HepG2 (cell line): ENCODE measurements around the gene PRPSAP1.

Source experiments
- FOXA1 ChIP-seq, 2 experiments: fragments of 450-650 bp in 1 of 2; sonication (generic) in 1 of 2; formaldehyde crosslinking in 1 of 2; IDR thresholded peaks; 2 replicates each; pipeline versions ENCODE4 v1.4.0 to v1.6.1; 2016 to 2020; ENCODE audit warnings: missing genetic modification reagents in 1 of 2
- MBD4 ChIP-seq: IDR thresholded peaks from 2 replicates; pipeline ENCODE4 v1.6.1; 2012; ENCODE audit warnings: low read length, inconsistent platforms, borderline replicate concordance
- MED1 ChIP-seq: sonication (generic); formaldehyde crosslinking; IDR thresholded peaks from 2 replicates; pipeline ENCODE4 v1.4.0; 2020; ENCODE audit warnings: missing genetic modification reagents
- NBN ChIP-seq: fragments of 450-650 bp; conservative IDR thresholded peaks from 2 replicates; pipeline ENCODE4 v1.6.1; 2017
- NR2F1 ChIP-seq, 2 experiments: fragments of 450-650 bp in 1 of 2; formaldehyde crosslinking in 1 of 2; IDR thresholded peaks; 2 replicates each; pipeline versions ENCODE4 v1.5.0 to v1.6.1; 2016 to 2020; ENCODE audit warnings: mild to moderate bottlenecking in 1 of 2, missing compliant biosample characterization in 1 of 2, missing genetic modification reagents in 1 of 2, moderate library complexity in 1 of 2
- SNRNP70 ChIP-seq: fragments of 200-400 bp; formaldehyde crosslinking; IDR thresholded peaks from 2 replicates; pipeline ENCODE4 v1.6.1; 2017; ENCODE audit warnings: mild to moderate bottlenecking, low read depth, low read length, moderate library complexity
- ZFX ChIP-seq: sonication (generic); formaldehyde crosslinking; IDR thresholded peaks from 2 replicates; pipeline ENCODE4 v1.4.0; 2020; ENCODE audit warnings: mild to moderate bottlenecking, low read depth, missing genetic modification reagents, moderate library complexity
- ZNF547 ChIP-seq: sonication (generic); formaldehyde crosslinking; IDR thresholded peaks from 2 replicates; pipeline ENCODE4 v1.5.1; 2020; ENCODE audit warnings: mild to moderate bottlenecking, missing genetic modification reagents
- ZNF660 ChIP-seq: sonication (generic); formaldehyde crosslinking; IDR thresholded peaks from 2 replicates; pipeline ENCODE4 v1.5.1; 2020; ENCODE audit warnings: mild to moderate bottlenecking, low read depth, missing genetic modification reagents, borderline replicate concordance
- TF ChIP-seq, protein P1 (sequence below): sonication (generic); formaldehyde crosslinking; IDR thresholded peaks from 2 replicates; pipeline ENCODE4 v1.4.0; 2020; ENCODE audit warnings: low read depth, mild to moderate bottlenecking, missing genetic modification reagents

DNA sequence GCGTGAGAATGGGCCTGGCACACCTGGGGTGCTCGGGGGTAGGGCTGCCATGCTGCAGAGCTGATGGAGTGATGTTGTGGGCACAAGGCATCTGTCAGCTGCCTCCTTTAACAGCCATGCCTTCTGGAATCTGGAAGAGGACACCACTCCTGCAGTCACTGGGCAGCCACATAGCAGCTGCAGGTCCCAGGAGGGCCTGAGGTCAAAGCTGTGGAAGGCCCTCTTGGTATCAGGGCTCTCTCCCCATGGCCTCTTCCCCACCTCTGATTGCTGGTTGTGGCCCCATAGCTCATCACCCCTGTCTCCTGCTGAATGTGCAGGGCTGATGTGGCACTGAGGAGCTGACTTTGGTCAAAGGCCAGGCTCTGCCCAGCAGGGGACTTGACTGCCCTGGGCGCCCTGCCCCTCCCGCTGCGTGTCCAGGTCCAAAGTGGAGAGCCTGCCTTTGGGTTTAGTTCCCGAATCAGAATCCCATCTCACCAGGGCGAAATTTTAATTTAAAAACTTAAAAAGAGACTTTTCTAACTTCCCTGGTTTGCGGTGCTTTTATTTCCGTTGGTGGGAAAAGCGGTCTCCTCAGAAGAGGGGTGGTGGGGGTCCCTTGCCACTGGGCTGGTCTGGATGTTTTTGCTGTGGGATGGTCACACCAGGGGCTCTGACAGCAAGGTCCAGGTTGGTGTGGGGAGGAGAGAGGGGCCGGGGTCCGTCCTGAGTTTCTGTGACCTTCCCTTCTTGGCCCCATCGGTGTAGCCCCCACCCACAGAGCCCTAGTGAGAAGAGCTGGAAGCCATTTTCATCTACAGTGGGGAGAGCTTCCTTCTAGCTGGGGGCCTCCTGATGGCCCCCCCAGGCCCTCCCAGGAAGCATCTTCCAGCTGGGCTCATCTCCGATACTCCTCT, 82.7 kb downstream of the PRPSAP1 start:
- TF ChIP-seq, protein P1, sequence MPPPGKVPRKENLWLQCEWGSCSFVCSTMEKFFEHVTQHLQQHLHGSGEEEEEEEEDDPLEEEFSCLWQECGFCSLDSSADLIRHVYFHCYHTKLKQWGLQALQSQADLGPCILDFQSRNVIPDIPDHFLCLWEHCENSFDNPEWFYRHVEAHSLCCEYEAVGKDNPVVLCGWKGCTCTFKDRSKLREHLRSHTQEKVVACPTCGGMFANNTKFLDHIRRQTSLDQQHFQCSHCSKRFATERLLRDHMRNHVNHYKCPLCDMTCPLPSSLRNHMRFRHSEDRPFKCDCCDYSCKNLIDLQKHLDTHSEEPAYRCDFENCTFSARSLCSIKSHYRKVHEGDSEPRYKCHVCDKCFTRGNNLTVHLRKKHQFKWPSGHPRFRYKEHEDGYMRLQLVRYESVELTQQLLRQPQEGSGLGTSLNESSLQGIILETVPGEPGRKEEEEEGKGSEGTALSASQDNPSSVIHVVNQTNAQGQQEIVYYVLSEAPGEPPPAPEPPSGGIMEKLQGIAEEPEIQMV (CRISPR knock-in tag), result no peak
- TF ChIP-seq ZNF547 (CRISPR knock-in tag) (no peak), ZNF660 (CRISPR knock-in tag) (no peak), ZFX (no peak), FOXA1 (IDR thresholded peaks at IDR 0.05) (no peak), FOXA1 (CRISPR knock-in tag; IDR thresholded peaks at IDR 0.05) (no peak), NBN (no peak), MED1 (CRISPR knock-in tag) (no peak), NR2F1 (CRISPR knock-in tag; IDR thresholded peaks at IDR 0.05) (no peak), MBD4 (no peak), SNRNP70 (no peak)
